Suprapubic skin (tissue), 4 donors: ENCODE results near the gene ARX.

Source experiments
- CTCF ChIP-seq, 2 donors: fragments of 200-600 bp in 1 of 2; fragments of 450-650 bp in 1 of 2; sonication (generic) in 1 of 2; IDR thresholded peaks; one replicate each; pipeline ENCODE4 v1.5.1; 2016 to 2019; ENCODE audit warnings: antibody characterized with exemption in 2 of 2, mild to moderate bottlenecking in 1 of 2, moderate library complexity in 1 of 2
- EP300 ChIP-seq: sonication (generic); formaldehyde crosslinking; IDR thresholded peaks from one replicate; pipeline ENCODE4 v1.6.1; 2017; ENCODE audit warnings: antibody characterized with exemption
- POLR2AphosphoS5 ChIP-seq, 3 donors: sonication (generic); formaldehyde crosslinking; IDR thresholded peaks; one replicate each; pipeline ENCODE4 v1.6.1; 2017; ENCODE audit warnings: antibody characterized with exemption in 3 of 3

GRCh38 chrX:25049357-25049756 lies 33.6 kb upstream of the ARX start:
- no peak for TF ChIP-seq EP300
- TF ChIP-seq CTCF (IDR thresholded peaks at IDR 0.05) = no peak
- TF ChIP-seq POLR2AphosphoS5 (IDR thresholded peaks at IDR 0.05) = no peak
